ENCODE results near the gene PLA2G6. TPM values are rescaled to one million over a fixed set of nuclear protein-coding genes. Genes with fewer than 3 reads are reported as not detected.

Gene PLA2G6
- total and polyA plus RNA-seq, 2 of the 13 experiments (the other 11 are each of a cell fraction or from before 2014, with no cell fraction given), result 4.8 to 11.5 TPM

- TF ChIP-seq ZNF710 (CRISPR knock-in tag; IDR thresholded peaks at IDR 0.05; ENCODE audit: borderline replicate concordance) (peak; percentile 32; the same call in 1 of the 2 replicates), CHCHD3 (CRISPR knock-in tag; IDR thresholded peaks at IDR 0.05) (no peak), SKI (IDR thresholded peaks at IDR 0.05; ENCODE audit: partially characterized antibody) (peak; percentile 38), ZKSCAN5 (CRISPR knock-in tag; IDR thresholded peaks at IDR 0.05) (no peak), ZNF83 (CRISPR knock-in tag; IDR thresholded peaks at IDR 0.05; ENCODE audit: borderline replicate concordance) (no peak), PAXIP1 (CRISPR knock-in tag; conservative IDR thresholded peaks at IDR 0.05) (peak; percentile 88), NKX3-1 (CRISPR knock-in tag; IDR thresholded peaks at IDR 0.05) (no peak), XBP1 (CRISPR knock-in tag; IDR thresholded peaks at IDR 0.05) (no peak), BHLHE40 (IDR thresholded peaks at IDR 0.05; ENCODE audit: low read length) (no peak), FOXA1 (IDR thresholded peaks at IDR 0.05) (no peak), FOXA1 (CRISPR knock-in tag; IDR thresholded peaks at IDR 0.05) (no peak), DNMT1 (CRISPR knock-in tag; IDR thresholded peaks at IDR 0.05) (no peak), ZNF546 (CRISPR knock-in tag; conservative IDR thresholded peaks at IDR 0.05) (no peak; the same call in 1 of the 2 replicates), IKZF1 (IDR thresholded peaks at IDR 0.05) (no peak), HOMEZ (CRISPR knock-in tag; IDR thresholded peaks at IDR 0.05; ENCODE audit: low read depth) (0 out of 2 replicates have a peak, but pooled peaks have one; percentile 25), DMAP1 (CRISPR knock-in tag; IDR thresholded peaks at IDR 0.05) (peak; percentile 77), CREB1 (IDR thresholded peaks at IDR 0.05) (no peak), CREB1 (CRISPR knock-in tag; IDR thresholded peaks at IDR 0.05) (no peak), MED8 (CRISPR knock-in tag; IDR thresholded peaks at IDR 0.05; ENCODE audit: insufficient replicate concordance) (no peak), FOXK2 (IDR thresholded peaks at IDR 0.05) (no peak), ATF1 (CRISPR knock-in tag; IDR thresholded peaks at IDR 0.05) (no peak), ZBTB44 (CRISPR knock-in tag; IDR thresholded peaks at IDR 0.05) (no peak)
Measured at GRCh38 chr22:38107692-38108515, 73.7 kb downstream of the PLA2G6 start (continued).
